Upper lobe of left lung (tissue), 6 donors: ENCODE data around the gene C11orf54. TPM values are rescaled to one million over a fixed set of nuclear protein-coding genes. Genes with fewer than 3 reads are reported as not detected.

Source experiments
- ATAC-seq, 2 donors: fragments of 200-7000 bp; cut with Tn5 transposase; one replicate each; pipeline ENCODE4 v1.9.1; 2022; ENCODE audit warnings: mild to moderate bottlenecking in 2 of 2, moderate library complexity in 2 of 2; ENCODE audit not compliant: low FRiP score in 2 of 2
- DNase-seq, 2 donors: peaks; one replicate each; pipeline ENCODE4 v3.0.0-alpha.2; 2019 to 2020
- H3K27ac ChIP-seq, 4 donors: fragments of 200-600 bp; sonication (generic); one replicate each; pipeline ENCODE4 v1.5.1; 2016 to 2019
- H3K27me3 ChIP-seq, 4 donors: fragments of 200-600 bp; sonication (generic); one replicate each; pipeline ENCODE4 v1.5.1; 2017 to 2019
- H3K36me3 ChIP-seq, 4 donors: fragments of 200-600 bp; sonication (generic); one replicate each; pipeline ENCODE4 v1.5.1; 2016 to 2019
- H3K4me1 ChIP-seq, 4 donors: fragments of 200-600 bp; sonication (generic); one replicate each; pipeline ENCODE4 v1.5.1; 2018 to 2019
- H3K4me3 ChIP-seq, 4 donors: fragments of 200-600 bp; sonication (generic); one replicate each; pipeline ENCODE4 v1.5.1; 2017 to 2019; ENCODE audit warnings: mild to moderate bottlenecking in 2 of 4, moderate library complexity in 1 of 4
- H3K9me3 ChIP-seq, 4 donors: fragments of 200-600 bp; sonication (generic); one replicate each; pipeline ENCODE4 v1.5.1; 2018 to 2019
- CTCF ChIP-seq, 6 experiments: fragments of 450-650 bp in 4 of 6; fragments of 200-600 bp in 2 of 6; sonication (generic) in 2 of 6; IDR thresholded peaks; one replicate each; pipeline ENCODE4 v1.5.1; 2016 to 2019; ENCODE audit warnings: antibody characterized with exemption in 6 of 6
- EP300 ChIP-seq, 4 donors: sonication (generic); formaldehyde crosslinking; IDR thresholded peaks; one replicate each; pipeline ENCODE4 v1.5.1; 2017; ENCODE audit warnings: antibody characterized with exemption in 4 of 4, control low read depth in 2 of 4
- POLR2A ChIP-seq, 4 donors: fragments of 450-650 bp; IDR thresholded peaks; one replicate each; pipeline ENCODE4 v1.5.1; 2016 to 2017; ENCODE audit warnings: antibody characterized with exemption in 4 of 4, mild to moderate bottlenecking in 2 of 4
- POLR2AphosphoS5 ChIP-seq, 2 donors: sonication (generic); formaldehyde crosslinking; IDR thresholded peaks; one replicate each; pipeline ENCODE4 v1.5.1; 2017; ENCODE audit warnings: antibody characterized with exemption in 2 of 2
- WGBS, 2 donors: methylation state at CpG; one replicate each; pipeline ENCODE4 v1.1.5; 2017 to 2018; 5-methylcytosine and 5-hydroxymethylcytosine counted together
- total RNA-seq, 6 donors: library from RNA; depleted of rRNA in 4 of 6; stranded (reverse); fragments of >200 nt in 4 of 6; gene quantifications; one replicate each; pipeline versions ENCODE4 v1.1.0 to v1.2.1, GENCODE V29; 2016 to 2021
- donor health status: DM: no; HTN: no; CAD: no; lungs with moderate emphysema.
- donor health status: DM: no; HTN: yes; CAD: no; lungs with severe emphysema.

Gene C11orf54
- total RNA-seq, 6 donors from 2014 or later: 23.6 to 81.3 (median 39.8) TPM

GRCh38 chr11:93736129-93736528 lies 5.3 kb upstream of the C11orf54 start:
- ATAC-seq (no peak), DNase-seq (no peak)
- no peaks in the 10 kb centered on the region for H3K9me3 ChIP-seq
- H3K36me3 ChIP-seq: peaks cover 40 to 83% (median 50%) of the 10 kb centered on the region in 4 donors
- TF ChIP-seq POLR2A (IDR thresholded peaks at IDR 0.05): no peak
- TF ChIP-seq POLR2AphosphoS5 (IDR thresholded peaks at IDR 0.05): no peak
- TF ChIP-seq EP300 (IDR thresholded peaks at IDR 0.05): no peak
- no peak for TF ChIP-seq CTCF (IDR thresholded peaks at IDR 0.05)
- H3K27me3 ChIP-seq: no peaks in the 10 kb centered on the region
- H3K4me3 ChIP-seq: no peak overlapping the region
- H3K27ac ChIP-seq: no peak overlapping the region
- peaks cover 20 to 60% (median 35%) of the 10 kb centered on the region in 4 donors for H3K4me1 ChIP-seq

GRCh38 chr11:93737904-93738612 lies 3.4 kb upstream of the C11orf54 start:
- peaks cover 33 to 63% (median 34%) of the 10 kb centered on the region in 4 donors for H3K36me3 ChIP-seq

DNA sequence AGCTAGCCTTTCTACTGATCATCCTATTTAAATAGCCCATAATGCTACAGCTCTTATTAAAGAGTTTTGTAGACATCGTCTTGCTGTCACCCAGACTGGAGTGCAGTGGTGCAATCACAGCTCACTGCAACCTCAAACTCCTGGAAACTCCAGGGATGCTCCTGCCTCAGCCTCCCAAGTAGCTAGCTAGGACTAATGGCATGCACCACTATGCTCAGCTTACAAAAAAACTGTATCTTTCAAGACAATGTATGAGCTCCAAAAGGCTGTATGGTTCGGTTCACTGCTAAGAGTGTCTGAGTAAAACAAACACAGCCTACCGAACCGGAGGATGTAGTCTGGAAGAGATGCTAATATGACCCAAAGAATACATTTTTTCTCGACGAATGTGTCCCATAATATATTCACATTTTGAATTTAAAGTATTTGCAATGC lies 2.8 kb upstream of the C11orf54 start:
- DNase-seq: no peak
- ATAC-seq: no peak
- peaks cover 28 to 57% (median 31%) of the 10 kb centered on the region in 4 donors for H3K36me3 ChIP-seq
- no peaks in the 10 kb centered on the region for H3K27me3 ChIP-seq
- WGBS, 2 donors: 44 to 50% methylated on average over 6 of the region's 6 CpGs
- no peak overlapping the region for H3K27ac ChIP-seq
- H3K4me3 ChIP-seq: peak overlapping the region in 1 of 4 donors; percentile 78
- H3K9me3 ChIP-seq: no peaks in the 10 kb centered on the region
- TF ChIP-seq CTCF (IDR thresholded peaks at IDR 0.05): no peak
- TF ChIP-seq POLR2AphosphoS5 (IDR thresholded peaks at IDR 0.05): no peak
- TF ChIP-seq POLR2A (IDR thresholded peaks at IDR 0.05): no peak
- no peak for TF ChIP-seq EP300 (IDR thresholded peaks at IDR 0.05)
- peaks cover 31 to 68% (median 40%) of the 10 kb centered on the region in 4 donors for H3K4me1 ChIP-seq

More at GRCh38 chr11:93737904-93738612, 3.4 kb upstream of the C11orf54 start:
- Histone ChIP-seq H3K9me3 (no peaks in the 10 kb centered on the region), H3K27ac (no peak overlapping the region), H3K27me3 (no peaks in the 10 kb centered on the region), H3K4me3 (peak overlapping the region in 1 of 4 donors; percentile 78), H3K4me1 (peaks cover 31 to 70% (median 40%) of the 10 kb centered on the region in 4 donors)
- TF ChIP-seq CTCF (IDR thresholded peaks at IDR 0.05) (no peak), EP300 (IDR thresholded peaks at IDR 0.05) (no peak), POLR2AphosphoS5 (IDR thresholded peaks at IDR 0.05) (no peak), POLR2A (IDR thresholded peaks at IDR 0.05) (no peak)
- ATAC-seq (no peak), DNase-seq (no peak)
- 57 to 59% methylated on average over 6 of the region's 6 CpGs for WGBS, 2 donors

DNA sequence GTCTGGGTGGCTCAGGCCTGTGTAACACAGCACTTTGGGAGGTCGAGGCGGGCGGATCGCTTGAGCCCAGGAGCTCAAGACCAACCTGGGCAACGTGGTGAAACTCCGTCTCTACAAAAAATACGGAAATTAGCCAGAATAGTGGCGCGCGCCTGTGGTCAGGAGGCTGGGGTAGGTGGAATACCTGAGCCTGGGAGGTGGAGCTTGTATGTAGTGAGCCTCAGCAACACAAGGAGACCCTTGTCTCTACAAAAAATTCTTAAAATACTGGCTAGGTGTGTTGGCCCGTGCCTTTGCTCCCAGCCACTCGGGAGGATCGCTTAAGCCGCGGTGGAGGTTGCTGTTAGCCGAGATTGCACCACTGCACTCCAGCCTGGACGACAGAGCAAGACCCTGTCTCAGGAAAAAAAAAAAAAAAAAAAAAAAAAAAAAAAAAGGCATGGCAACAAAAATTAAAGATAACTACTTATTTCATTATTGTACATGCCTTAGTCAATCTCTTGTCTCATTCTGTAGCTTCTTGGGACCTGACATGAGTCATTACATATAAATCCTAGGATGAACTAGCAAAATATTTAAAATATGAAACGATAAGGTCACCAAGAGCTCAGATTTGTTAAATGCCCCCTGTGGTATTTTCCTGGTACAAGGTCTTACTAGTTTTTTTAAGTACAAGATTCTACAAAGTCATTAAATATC lies 1.3 kb upstream of the C11orf54 start:
- DNase-seq: peak in 1 of 2 donors; percentile 36
- H3K36me3 ChIP-seq: peaks cover 14 to 42% (median 20%) of the 10 kb centered on the region in 4 donors

More for the DNA sequence above, 1.3 kb upstream of the C11orf54 start:
- peak overlapping the region; percentile 44 to 96 (median 96) for H3K27ac ChIP-seq
- H3K4me1 ChIP-seq: peaks cover 31 to 68% (median 49%) of the 10 kb centered on the region in 4 donors
- WGBS, 2 donors: 2 to 12% methylated on average over 13 to 18 of the region's 18 CpGs
- H3K27me3 ChIP-seq: no peaks in the 10 kb centered on the region
- peak in 1 of 4 donors; percentile 25 for TF ChIP-seq POLR2A (IDR thresholded peaks at IDR 0.05)
- TF ChIP-seq CTCF (IDR thresholded peaks at IDR 0.05): no peak
- peak in 1 of 2 donors; percentile 3 for ATAC-seq
- no peaks in the 10 kb centered on the region for H3K9me3 ChIP-seq
- peak overlapping the region; percentile 67 to 89 (median 79) for H3K4me3 ChIP-seq
